LoVo (cell line): ENCODE results near the gene SYDE2.
"Not testable (repeated sequence)": the region's sequence is repeated elsewhere in the genome, so short reads cannot be mapped to it uniquely, and the experiment has no call there.

Experiments used
- DNase-seq: peaks from one replicate; pipeline ENCODE4 v3.0.0-alpha.2; 2016; ENCODE audit warnings: low spot score

SYDE2 gene

GRCh38 chr1:85219853-85220610 is 19.2 kb upstream of the SYDE2 start:
- no peak for DNase-seq

- DNase-seq: no peak
Observed at GRCh38 chr1:85216697-85217096, 15.9 kb upstream of the SYDE2 start.

GRCh38 chr1:85214654-85215053 is 13.8 kb upstream of the SYDE2 start:
- no peak for DNase-seq

- no peak for DNase-seq
Observed at GRCh38 chr1:85208488-85208887, 7.7 kb upstream of the SYDE2 start.

GRCh38 chr1:85203573-85204171 is 2.9 kb upstream of the SYDE2 start:
- DNase-seq: no peak

GRCh38 chr1:85202864-85203255 is 2.0 kb upstream of the SYDE2 start:
- DNase-seq: no peak

GRCh38 chr1:85202092-85202863 is 1.5 kb upstream of the SYDE2 start:
- no peak for DNase-seq

GRCh38 chr1:85201340-85202091 is 700 bp upstream of the SYDE2 start:
- DNase-seq: peak; percentile 72

GRCh38 chr1:85199667-85200462 is 951 bp downstream of the SYDE2 start:
- DNase-seq: no peak

GRCh38 chr1:85198864-85199263 is 2.0 kb downstream of the SYDE2 start:
- no peak for DNase-seq

- no peak for DNase-seq
Observed at GRCh38 chr1:85196358-85196757, 4.5 kb downstream of the SYDE2 start.

- DNase-seq: no peak
Observed at GRCh38 chr1:85195703-85196102, 5.1 kb downstream of the SYDE2 start.

GRCh38 chr1:85192129-85192528 is 8.7 kb downstream of the SYDE2 start:
- DNase-seq: not testable (repeated sequence)

- DNase-seq: no peak
Observed at GRCh38 chr1:85189120-85189519, 11.7 kb downstream of the SYDE2 start.

- DNase-seq: no peak
Observed at GRCh38 chr1:85188530-85188929, 12.3 kb downstream of the SYDE2 start.

GRCh38 chr1:85187021-85187420 is 13.8 kb downstream of the SYDE2 start:
- DNase-seq: not testable (repeated sequence)

- no peak for DNase-seq
Observed at GRCh38 chr1:85184245-85184644, 16.6 kb downstream of the SYDE2 start.

GRCh38 chr1:85182700-85183099 is 18.1 kb downstream of the SYDE2 start:
- DNase-seq: no peak

GRCh38 chr1:85180869-85181268 is 19.9 kb downstream of the SYDE2 start:
- DNase-seq: no peak

- no peak for DNase-seq
Observed at GRCh38 chr1:85179522-85179921, 21.3 kb downstream of the SYDE2 start.

GRCh38 chr1:85178396-85178795 is 22.4 kb downstream of the SYDE2 start:
- DNase-seq: no peak

GRCh38 chr1:85174503-85174902 is 26.3 kb downstream of the SYDE2 start:
- no peak for DNase-seq
